NCI-H1092 (cell line): Measurements from ENCODE around the gene STMND1.

Experiments used
- DNase-seq: peaks from one replicate; lab custom pipeline; 2025; lab: John Stamatoyannopoulos, UW

STMND1 gene

GRCh38 chr6:17098538-17098937, 3.3 kb upstream of the STMND1 start:
- no peak for DNase-seq

- DNase-seq, result no peak
These were observed 2.3 kb upstream of the STMND1 start for GRCh38 chr6:17099401-17100059.

- no peak for DNase-seq
These were observed 1.0 kb upstream of the STMND1 start for GRCh38 chr6:17100806-17101205.

DNA sequence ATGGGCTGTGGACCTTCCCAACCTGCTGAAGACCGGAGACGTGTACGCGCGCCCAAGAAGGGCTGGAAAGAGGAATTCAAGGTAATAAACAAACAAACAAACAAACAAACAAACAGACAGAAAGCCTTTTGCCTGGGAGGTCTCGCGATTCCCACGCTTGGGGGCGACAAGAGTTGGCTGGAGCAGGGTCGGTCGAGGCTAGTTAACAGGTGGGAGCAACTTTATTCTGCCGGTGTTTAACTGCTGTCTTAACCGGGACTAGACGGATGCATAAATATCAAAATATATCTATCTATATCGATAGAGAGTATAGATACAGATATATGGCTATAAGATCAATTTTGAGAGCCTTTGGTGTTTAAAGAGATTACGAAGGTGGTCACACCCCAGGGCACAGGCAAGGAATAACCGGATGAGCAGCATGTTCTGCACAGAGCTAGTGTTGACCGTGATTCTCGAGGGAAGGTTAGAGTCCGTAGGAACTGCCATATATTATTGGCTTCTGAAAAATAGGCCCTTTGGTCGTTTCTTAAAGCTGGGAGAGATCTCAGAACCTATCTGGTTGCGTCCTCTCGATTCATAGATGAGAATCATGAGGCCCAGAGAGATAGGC, 514 bp downstream of the STMND1 start:
- DNase-seq, result no peak

DNA sequence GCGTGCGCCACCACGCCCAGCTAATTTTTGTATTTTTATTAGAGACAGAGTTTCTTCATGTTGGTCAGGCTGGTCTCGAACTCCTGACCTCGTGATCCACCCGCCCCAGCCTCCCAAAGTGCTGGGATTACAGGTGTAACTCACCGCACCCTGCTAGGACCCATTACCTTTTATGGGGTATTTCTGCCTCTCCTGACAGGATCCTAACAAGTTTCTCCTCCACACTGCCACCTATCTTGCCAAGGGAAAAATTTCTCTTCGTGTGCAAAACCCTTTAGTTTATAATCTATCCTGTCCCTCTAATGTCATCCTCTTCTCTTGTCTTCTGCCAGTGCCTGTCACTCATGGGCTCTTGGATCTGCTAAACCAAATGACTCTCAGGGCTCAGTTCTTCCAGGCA, 1.9 kb downstream of the STMND1 start:
- DNase-seq, result no peak

DNA sequence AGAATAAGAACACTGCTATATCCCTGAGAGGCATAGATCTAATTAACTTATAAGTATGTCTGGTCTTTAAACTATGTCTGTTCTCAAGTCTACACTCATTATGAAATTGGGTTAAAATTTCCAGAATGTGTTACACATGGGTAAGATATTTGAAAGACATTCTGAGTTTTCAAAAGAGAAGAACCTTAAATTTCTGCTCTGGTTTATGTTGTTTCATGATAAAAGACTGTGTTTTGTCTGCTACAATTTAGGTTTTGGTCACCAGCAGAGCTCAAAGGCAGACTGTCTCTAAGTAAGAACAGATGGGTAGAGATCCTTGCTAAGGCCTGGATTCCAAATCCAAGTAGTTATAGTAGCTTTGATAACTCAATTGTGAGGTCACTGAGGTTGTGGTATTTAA, 6.0 kb downstream of the STMND1 start:
- no peak for DNase-seq

DNA sequence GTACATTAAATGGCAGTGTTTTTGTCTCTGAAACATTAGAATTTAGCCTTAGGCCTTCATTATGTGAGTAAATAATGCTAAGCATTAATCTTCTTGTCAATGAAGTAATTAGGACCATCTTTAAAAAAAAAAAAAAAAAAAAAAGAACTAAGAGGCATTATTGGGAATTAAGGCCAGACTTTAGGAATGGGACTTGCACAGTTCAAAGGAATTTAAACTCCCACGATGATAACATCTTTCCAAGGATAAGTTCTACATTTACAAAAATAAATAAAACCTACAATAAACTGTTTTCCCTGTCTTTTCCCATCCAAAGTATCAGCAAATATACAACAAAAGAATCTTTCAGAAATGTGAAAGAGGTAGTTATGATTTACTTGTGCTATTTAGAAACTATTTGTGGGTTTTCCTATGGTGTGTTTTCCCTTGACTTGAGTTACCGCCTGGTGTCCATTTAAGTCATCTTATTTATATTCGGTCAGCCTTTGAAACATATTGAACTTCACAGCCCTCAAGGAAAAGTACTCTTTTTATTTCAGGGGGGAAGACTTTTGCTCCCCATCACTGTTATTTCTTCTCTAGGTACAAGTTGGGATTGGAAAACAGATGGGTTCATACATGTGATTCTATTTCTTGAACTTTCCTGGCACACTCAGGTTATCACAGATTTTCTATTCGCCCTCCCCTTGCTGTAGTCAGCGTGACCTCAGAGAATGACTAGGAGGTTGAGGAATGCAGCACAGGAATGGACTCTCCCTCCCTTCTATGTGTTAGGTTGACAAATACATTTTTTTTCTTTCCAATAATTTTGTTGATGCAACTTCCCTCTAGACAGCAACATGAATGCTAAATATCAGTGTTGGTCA, 13.6 kb downstream of the STMND1 start:
- DNase-seq, result no peak

- no peak for DNase-seq
These were observed 14.2 kb downstream of the STMND1 start for GRCh38 chr6:17116117-17116440.

GRCh38 chr6:17120019-17120418, 18.2 kb downstream of the STMND1 start:
- no peak for DNase-seq

GRCh38 chr6:17125407-17125806, 23.6 kb downstream of the STMND1 start:
- DNase-seq, result no peak

GRCh38 chr6:17130786-17131185, 28.9 kb downstream of the STMND1 start:
- no peak for DNase-seq

DNA sequence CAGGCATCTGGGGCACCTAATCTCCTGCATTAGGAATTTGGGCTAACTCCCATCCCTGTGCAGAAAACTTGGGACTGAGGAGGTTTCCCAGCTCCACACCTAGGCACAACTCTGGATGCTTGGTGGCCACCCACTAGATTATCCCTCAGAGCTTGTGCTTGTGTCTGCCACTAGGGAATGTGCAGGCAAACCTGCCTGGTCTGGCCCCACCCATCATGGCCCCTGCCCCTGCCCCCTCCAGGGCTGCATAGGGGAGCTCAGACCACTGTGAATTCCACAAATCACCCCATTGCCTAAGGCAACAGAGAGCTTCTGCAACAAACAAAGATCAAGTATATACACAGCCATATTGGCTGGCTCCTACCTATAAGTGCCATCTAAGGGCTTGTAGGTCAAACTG, 31.1 kb downstream of the STMND1 start:
- DNase-seq, result no peak

DNA sequence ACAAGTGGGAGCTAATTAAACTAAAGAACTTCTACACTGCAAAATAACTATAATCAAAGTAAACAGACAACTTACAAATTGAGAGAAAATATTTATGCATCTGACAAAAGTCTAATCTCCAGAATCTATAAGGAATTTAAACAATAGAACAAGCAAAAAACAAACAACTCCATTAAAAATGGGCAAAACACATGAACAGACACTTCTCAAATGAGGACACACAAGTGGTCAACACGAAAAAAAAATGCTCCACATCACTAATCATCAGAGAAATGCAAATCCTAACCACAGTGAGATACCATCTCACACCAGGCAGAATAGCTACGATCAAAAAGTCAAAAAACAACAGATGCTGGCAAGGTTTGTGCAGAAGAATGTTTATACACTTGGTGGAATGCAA, 36.2 kb downstream of the STMND1 start:
- no peak for DNase-seq

- DNase-seq, result no peak
These were observed 42.2 kb downstream of the STMND1 start for GRCh38 chr6:17144016-17144415.

- DNase-seq, result no peak
These were observed 47.7 kb downstream of the STMND1 start for GRCh38 chr6:17149571-17149970.

GRCh38 chr6:17150096-17150495, 48.2 kb downstream of the STMND1 start:
- no peak for DNase-seq

GRCh38 chr6:17151888-17152287, 50.0 kb downstream of the STMND1 start:
- no peak for DNase-seq

- DNase-seq, result no peak
These were observed 50.9 kb downstream of the STMND1 start for GRCh38 chr6:17152703-17153102.

GRCh38 chr6:17156112-17156921, 54.5 kb downstream of the STMND1 start:
- DNase-seq, result peak; percentile 23

GRCh38 chr6:17156966-17157365, 55.1 kb downstream of the STMND1 start:
- no peak for DNase-seq

DNA sequence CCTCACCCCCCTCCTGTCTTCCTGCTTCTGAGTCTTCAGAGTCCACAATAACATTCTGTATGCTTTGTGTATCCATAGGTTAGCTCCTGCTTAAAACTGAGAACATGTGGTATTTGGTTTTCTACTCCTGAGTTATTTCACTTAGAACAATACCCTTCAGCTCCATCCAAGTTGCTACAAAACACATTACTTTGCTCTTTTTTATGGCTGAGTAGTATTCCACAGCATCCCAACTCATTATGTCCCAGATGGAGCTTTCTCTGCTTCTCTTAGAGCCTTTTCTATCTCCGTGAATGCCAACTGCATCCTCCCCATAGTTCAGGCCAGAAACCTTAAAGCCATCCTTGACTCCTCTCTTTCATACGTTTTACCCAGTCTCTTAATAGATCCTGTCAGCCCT, 55.8 kb downstream of the STMND1 start:
- DNase-seq, result no peak

- DNase-seq, result no peak
These were observed 57.4 kb downstream of the STMND1 start for GRCh38 chr6:17159240-17159639.
